Activated T-cell treated with anti-CD3 and anti-CD28 coated beads, Interleukin-2, amount 50 U/mL, for 4 hours (primary cell): ENCODE measurements around the gene GMCL2. TPM values are rescaled to one million over a fixed set of nuclear protein-coding genes. Genes with fewer than 3 reads are reported as not detected.

ENCODE experiments used
- ATAC-seq, 2 donors: fragments of 200-7000 bp; cut with Tn5 transposase; one replicate each; pipeline ENCODE4 v1.10.0; 2021
- DNase-seq: peaks from one replicate; pipeline ENCODE4 v3.0.0-alpha.2; 2020
- H3K27me3 Mint-ChIP-seq: one replicate; pipeline ENCODE4 v1.8.0; 2021; ENCODE audit warnings: low read depth, mixed read lengths
- H3K36me3 Mint-ChIP-seq: one replicate; pipeline ENCODE4 v1.8.0; 2022; ENCODE audit warnings: mixed read lengths; ENCODE audit not compliant: insufficient read depth
- H3K4me1 Mint-ChIP-seq: one replicate; pipeline ENCODE4 v1.8.0; 2021; ENCODE audit warnings: low read depth, mixed read lengths
- H3K4me3 Mint-ChIP-seq: one replicate; pipeline ENCODE4 v1.8.0; 2021; ENCODE audit warnings: mild to moderate bottlenecking, moderate library complexity, mixed read lengths
- H3K9me3 Mint-ChIP-seq: one replicate; pipeline ENCODE4 v1.8.0; 2021; ENCODE audit warnings: mixed read lengths
- total RNA-seq, 3 donors: library from RNA; stranded (reverse); gene quantifications; one replicate each; pipeline ENCODE4 v1.2.1, GENCODE V29; 2021

Gene GMCL2
- total RNA-seq, 3 donors from 2014 or later, result not detected

GRCh38 chr5:178227929-178228328 lies 40.8 kb upstream of the GMCL2 start:
- H3K36me3 Mint-ChIP-seq, result peaks cover 61% of the 10 kb centered on the region
- no peaks in the 10 kb centered on the region for H3K27me3 Mint-ChIP-seq
- ATAC-seq (no peak), DNase-seq (no peak)
- no peaks in the 10 kb centered on the region for H3K9me3 Mint-ChIP-seq
- peaks cover 44% of the 10 kb centered on the region for H3K4me1 Mint-ChIP-seq
- no peak overlapping the region for H3K4me3 Mint-ChIP-seq

GRCh38 chr5:178227138-178227659 lies 40.0 kb upstream of the GMCL2 start:
- Mint-ChIP-seq H3K9me3 (no peaks in the 10 kb centered on the region), H3K4me3 (peak overlapping the region; percentile 12), H3K27me3 (no peaks in the 10 kb centered on the region), H3K36me3 (peaks cover 61% of the 10 kb centered on the region), H3K4me1 (peaks cover 44% of the 10 kb centered on the region)
- no peak for ATAC-seq
- DNase-seq, result no peak

GRCh38 chr5:178225174-178225573 lies 38.0 kb upstream of the GMCL2 start:
- DNase-seq (no peak), ATAC-seq (no peak)
- H3K36me3 Mint-ChIP-seq, result peaks cover 62% of the 10 kb centered on the region
- no peaks in the 10 kb centered on the region for H3K9me3 Mint-ChIP-seq
- no peak overlapping the region for H3K4me3 Mint-ChIP-seq
- peaks cover 42% of the 10 kb centered on the region for H3K4me1 Mint-ChIP-seq
- H3K27me3 Mint-ChIP-seq, result no peaks in the 10 kb centered on the region

- no peak overlapping the region for H3K4me3 Mint-ChIP-seq
- peaks cover 36% of the 10 kb centered on the region for H3K4me1 Mint-ChIP-seq
- no peak for ATAC-seq
- H3K27me3 Mint-ChIP-seq, result no peaks in the 10 kb centered on the region
- H3K9me3 Mint-ChIP-seq, result no peaks in the 10 kb centered on the region
- peaks cover 60% of the 10 kb centered on the region for H3K36me3 Mint-ChIP-seq
- DNase-seq, result no peak
Measured at GRCh38 chr5:178224403-178224802, 37.2 kb upstream of the GMCL2 start.

- peaks cover 59% of the 10 kb centered on the region for H3K36me3 Mint-ChIP-seq
Measured at GRCh38 chr5:178223828-178224335, 36.7 kb upstream of the GMCL2 start.

GRCh38 chr5:178223196-178223773 lies 36.1 kb upstream of the GMCL2 start:
- H3K4me1 Mint-ChIP-seq, result peaks cover 27% of the 10 kb centered on the region
- no peak overlapping the region for H3K4me3 Mint-ChIP-seq
- H3K36me3 Mint-ChIP-seq, result peaks cover 55% of the 10 kb centered on the region
- ATAC-seq (no peak), DNase-seq (no peak)
- no peaks in the 10 kb centered on the region for H3K27me3 Mint-ChIP-seq
- H3K9me3 Mint-ChIP-seq, result no peaks in the 10 kb centered on the region

More at GRCh38 chr5:178223828-178224335, 36.7 kb upstream of the GMCL2 start:
- H3K9me3 Mint-ChIP-seq, result no peaks in the 10 kb centered on the region
- ATAC-seq, result no peak
- DNase-seq, result no peak
- no peaks in the 10 kb centered on the region for H3K27me3 Mint-ChIP-seq
- peaks cover 32% of the 10 kb centered on the region for H3K4me1 Mint-ChIP-seq
- H3K4me3 Mint-ChIP-seq, result no peak overlapping the region

GRCh38 chr5:178222292-178222691 lies 35.1 kb upstream of the GMCL2 start:
- ATAC-seq (no peak), DNase-seq (no peak)
- Mint-ChIP-seq H3K4me1 (peaks cover 19% of the 10 kb centered on the region), H3K4me3 (no peak overlapping the region), H3K9me3 (no peaks in the 10 kb centered on the region), H3K36me3 (peaks cover 46% of the 10 kb centered on the region), H3K27me3 (no peaks in the 10 kb centered on the region)

- H3K9me3 Mint-ChIP-seq, result no peaks in the 10 kb centered on the region
- no peak overlapping the region for H3K4me3 Mint-ChIP-seq
- H3K36me3 Mint-ChIP-seq, result peaks cover 42% of the 10 kb centered on the region
- ATAC-seq (peak; percentile 8 to 11), DNase-seq (no peak)
- no peaks in the 10 kb centered on the region for H3K27me3 Mint-ChIP-seq
- H3K4me1 Mint-ChIP-seq, result peaks cover 17% of the 10 kb centered on the region
Measured at GRCh38 chr5:178221853-178222252, 34.7 kb upstream of the GMCL2 start.

- Mint-ChIP-seq H3K27me3 (no peaks in the 10 kb centered on the region), H3K36me3 (peaks cover 42% of the 10 kb centered on the region), H3K4me3 (no peak overlapping the region), H3K4me1 (peaks cover 18% of the 10 kb centered on the region), H3K9me3 (no peaks in the 10 kb centered on the region)
- DNase-seq, result no peak
- peak; percentile 19 to 42 for ATAC-seq
Measured at GRCh38 chr5:178221282-178221681, 34.1 kb upstream of the GMCL2 start.

GRCh38 chr5:178218827-178219226 lies 31.7 kb upstream of the GMCL2 start:
- H3K27me3 Mint-ChIP-seq, result no peaks in the 10 kb centered on the region
- no peaks in the 10 kb centered on the region for H3K9me3 Mint-ChIP-seq
- H3K4me3 Mint-ChIP-seq, result no peak overlapping the region
- ATAC-seq (no peak), DNase-seq (no peak)
- H3K36me3 Mint-ChIP-seq, result peaks cover 40% of the 10 kb centered on the region
- H3K4me1 Mint-ChIP-seq, result peaks cover 20% of the 10 kb centered on the region

- Mint-ChIP-seq H3K4me1 (peaks cover 23% of the 10 kb centered on the region), H3K9me3 (no peaks in the 10 kb centered on the region), H3K27me3 (no peaks in the 10 kb centered on the region), H3K36me3 (peaks cover 42% of the 10 kb centered on the region), H3K4me3 (no peak overlapping the region)
- no peak for DNase-seq
- no peak for ATAC-seq
Measured at GRCh38 chr5:178218237-178218776, 31.1 kb upstream of the GMCL2 start.

- ATAC-seq (no peak), DNase-seq (no peak)
- Mint-ChIP-seq H3K4me1 (peaks cover 22% of the 10 kb centered on the region), H3K36me3 (peaks cover 41% of the 10 kb centered on the region), H3K4me3 (no peak overlapping the region), H3K27me3 (no peaks in the 10 kb centered on the region), H3K9me3 (no peaks in the 10 kb centered on the region)
Measured at GRCh38 chr5:178216779-178217178, 29.6 kb upstream of the GMCL2 start.

GRCh38 chr5:178216088-178216534 lies 28.9 kb upstream of the GMCL2 start:
- H3K4me1 Mint-ChIP-seq, result peaks cover 15% of the 10 kb centered on the region
- no peaks in the 10 kb centered on the region for H3K9me3 Mint-ChIP-seq
- H3K4me3 Mint-ChIP-seq, result no peak overlapping the region
- DNase-seq (no peak), ATAC-seq (no peak)
- no peaks in the 10 kb centered on the region for H3K27me3 Mint-ChIP-seq
- H3K36me3 Mint-ChIP-seq, result peaks cover 39% of the 10 kb centered on the region

- Mint-ChIP-seq H3K4me1 (peaks cover 9% of the 10 kb centered on the region), H3K36me3 (peaks cover 38% of the 10 kb centered on the region), H3K9me3 (no peaks in the 10 kb centered on the region), H3K4me3 (no peak overlapping the region), H3K27me3 (no peaks in the 10 kb centered on the region)
- peak; percentile 1 to 3 for ATAC-seq
- DNase-seq, result no peak
Measured at GRCh38 chr5:178215280-178216002, 28.3 kb upstream of the GMCL2 start.
